Kidney capillary endothelial cell (primary cell): ENCODE data around the gene KLHL29.
A peak's percentile ranks its signal among the peaks of the same experiment; 100 is the strongest.
"Not testable (repeated sequence)": the region's sequence is repeated elsewhere in the genome, so short reads cannot be mapped to it uniquely, and the experiment has no call there.

Experiments used
- DNase-seq: peaks from one replicate; pipeline ENCODE4 v3.0.0-alpha.2; 2018; ENCODE audit warnings: low spot score

The KLHL29 gene

GRCh38 chr2:23721454-23721826 lies 336.5 kb downstream of the KLHL29 start:
- no peak for DNase-seq

GRCh38 chr2:23722255-23722654 lies 337.3 kb downstream of the KLHL29 start:
- DNase-seq = no peak

GRCh38 chr2:23723029-23723428 lies 338.1 kb downstream of the KLHL29 start:
- not testable (repeated sequence) for DNase-seq

GRCh38 chr2:23734416-23734815 lies 349.4 kb downstream of the KLHL29 start:
- no peak for DNase-seq

GRCh38 chr2:23736783-23737182 lies 351.8 kb downstream of the KLHL29 start:
- not testable (repeated sequence) for DNase-seq

- DNase-seq = no peak
These were observed 360.2 kb downstream of the KLHL29 start for GRCh38 chr2:23745068-23745725.

GRCh38 chr2:23745726-23746105 lies 360.7 kb downstream of the KLHL29 start:
- DNase-seq = no peak

GRCh38 chr2:23746141-23746863 lies 361.3 kb downstream of the KLHL29 start:
- no peak for DNase-seq

GRCh38 chr2:23751747-23752265 lies 366.8 kb downstream of the KLHL29 start:
- no peak for DNase-seq

- no peak for DNase-seq
These were observed 368.5 kb downstream of the KLHL29 start for GRCh38 chr2:23753291-23754010.

GRCh38 chr2:23754970-23755369 lies 370.0 kb downstream of the KLHL29 start:
- no peak for DNase-seq

- no peak for DNase-seq
These were observed 371.8 kb downstream of the KLHL29 start for GRCh38 chr2:23756593-23757292.

- DNase-seq = peak; percentile 96
These were observed 372.9 kb downstream of the KLHL29 start for GRCh38 chr2:23757686-23758433.
